ENCODE results near the gene AGFG1. TPM values are rescaled to one million over a fixed set of nuclear protein-coding genes. Genes with fewer than 3 reads are reported as not detected.

The AGFG1 gene
- total RNA-seq, 1 experiment from 2014 or later: 72.5 TPM

DNA sequence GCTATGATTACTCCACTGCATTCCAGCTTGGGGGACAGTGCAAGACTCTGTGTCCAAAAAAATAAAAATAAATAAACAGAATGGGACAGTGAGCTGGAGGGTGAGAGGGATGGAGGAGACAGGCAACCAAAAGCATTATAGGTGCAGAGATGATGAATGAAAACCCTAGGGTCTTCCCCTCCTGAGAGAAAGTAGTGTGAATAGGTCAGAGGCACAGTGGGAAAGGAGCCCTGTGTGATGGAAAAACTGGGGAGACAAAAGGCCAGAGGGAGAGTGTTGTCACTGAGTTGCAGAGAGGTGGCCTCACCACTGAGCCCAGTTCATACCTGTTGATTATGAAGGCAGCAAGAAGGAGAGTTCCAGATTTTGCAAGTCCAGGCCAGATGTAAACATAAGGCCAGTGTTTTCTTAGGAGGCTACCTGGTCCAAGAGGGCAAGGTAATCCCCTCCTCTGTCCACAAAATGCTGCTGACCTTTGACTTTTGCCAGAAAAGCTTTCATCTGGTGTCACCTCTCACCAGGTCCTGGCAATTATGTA, 17.6 kb upstream of the AGFG1 start:
- Histone ChIP-seq H3K9me2 (ENCODE audit: insufficient read depth) (no peaks in the 10 kb centered on the region), H3K4me3 (replicated peaks in 1 of 2; ENCODE audit: low read depth in 1 of 2, low read length in 2 of 2) (no peak overlapping the region), H2AFZ (ENCODE audit: low read depth, low read length, poor library complexity, severe bottlenecking) (no peak overlapping the region), H3K27ac (ENCODE audit: low read depth, low read length) (no peak overlapping the region), H4K20me1 (ENCODE audit: insufficient read depth) (no peaks in the 10 kb centered on the region), H3K4me1 (ENCODE audit: control insufficient read depth in 1 of 2, insufficient read depth in 2 of 2, low read length in 2 of 2) (no peaks in the 10 kb centered on the region), H3K79me2 (ENCODE audit: insufficient read depth, low read length) (no peaks in the 10 kb centered on the region), H3K9me3 (ENCODE audit: control insufficient read depth in 1 of 2, insufficient read depth in 1 of 2, low read depth in 1 of 2, low read length in 2 of 2) (no peaks in the 10 kb centered on the region), H3K36me3 (ENCODE audit: control insufficient read depth in 1 of 2, insufficient read depth in 2 of 2, low read length in 2 of 2) (no peaks in the 10 kb centered on the region), H3K27me3 (ENCODE audit: insufficient read depth, low read length) (no peaks in the 10 kb centered on the region), H3K9ac (ENCODE audit: low read length) (no peak overlapping the region), H3K4me2 (ENCODE audit: low read length) (no peak overlapping the region)
- POLR2A ChIA-PET: interaction anchor here (0.6 kb wide), 1 partner anchor 27 kb away, joined by 3 read pairs; no protein-coding TSS in a partner anchor
- CTCF ChIA-PET: no interaction called here
- BruUV-seq (replicated peaks): no TSS peak
- TF ChIP-seq REST (IDR thresholded peaks at IDR 0.05; ENCODE audit: low read depth) (no peak), CBX3 (IDR thresholded peaks at IDR 0.05; ENCODE audit: low read depth) (no peak), JUND (IDR thresholded peaks at IDR 0.05) (no peak), EZH2 (IDR thresholded peaks at IDR 0.05) (no peak), SP1 (IDR thresholded peaks at IDR 0.05; ENCODE audit: low read depth) (no peak), EGR1 (IDR thresholded peaks at IDR 0.05; ENCODE audit: low read depth) (no peak), EZH2phosphoT487 (IDR thresholded peaks at IDR 0.05; ENCODE audit: borderline replicate concordance) (no peak), POLR2A (IDR thresholded peaks at IDR 0.05; ENCODE audit: borderline replicate concordance, extremely low read depth, insufficient read depth, insufficient read length) (no peak), ELF1 (IDR thresholded peaks at IDR 0.05; ENCODE audit: borderline replicate concordance, low read depth) (no peak), RAD21 (IDR thresholded peaks at IDR 0.05; ENCODE audit: low read depth) (no peak), TCF7L2 (IDR thresholded peaks at IDR 0.05; ENCODE audit: borderline replicate concordance, extremely low read depth, insufficient read depth, insufficient read length) (no peak), CEBPB (IDR thresholded peaks at IDR 0.05; ENCODE audit: low read depth) (no peak), SRF (IDR thresholded peaks at IDR 0.05; ENCODE audit: low read depth) (no peak), FOSL1 (IDR thresholded peaks at IDR 0.05; ENCODE audit: low read depth) (no peak), ATF3 (IDR thresholded peaks at IDR 0.05) (no peak), ZFX (IDR thresholded peaks at IDR 0.05) (no peak), ZNF274 (IDR thresholded peaks at IDR 0.05; ENCODE audit: low read depth, low read length) (no peak)
- TF ChIP-seq, protein P1, sequence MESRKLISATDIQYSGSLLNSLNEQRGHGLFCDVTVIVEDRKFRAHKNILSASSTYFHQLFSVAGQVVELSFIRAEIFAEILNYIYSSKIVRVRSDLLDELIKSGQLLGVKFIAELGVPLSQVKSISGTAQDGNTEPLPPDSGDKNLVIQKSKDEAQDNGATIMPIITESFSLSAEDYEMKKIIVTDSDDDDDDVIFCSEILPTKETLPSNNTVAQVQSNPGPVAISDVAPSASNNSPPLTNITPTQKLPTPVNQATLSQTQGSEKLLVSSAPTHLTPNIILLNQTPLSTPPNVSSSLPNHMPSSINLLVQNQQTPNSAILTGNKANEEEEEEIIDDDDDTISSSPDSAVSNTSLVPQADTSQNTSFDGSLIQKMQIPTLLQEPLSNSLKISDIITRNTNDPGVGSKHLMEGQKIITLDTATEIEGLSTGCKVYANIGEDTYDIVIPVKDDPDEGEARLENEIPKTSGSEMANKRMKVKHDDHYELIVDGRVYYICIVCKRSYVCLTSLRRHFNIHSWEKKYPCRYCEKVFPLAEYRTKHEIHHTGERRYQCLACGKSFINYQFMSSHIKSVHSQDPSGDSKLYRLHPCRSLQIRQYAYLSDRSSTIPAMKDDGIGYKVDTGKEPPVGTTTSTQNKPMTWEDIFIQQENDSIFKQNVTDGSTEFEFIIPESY (IDR thresholded peaks at IDR 0.05; ENCODE audit: extremely low read depth, insufficient replicate concordance, low read length): no peak
- TF ChIP-seq, protein P2, sequence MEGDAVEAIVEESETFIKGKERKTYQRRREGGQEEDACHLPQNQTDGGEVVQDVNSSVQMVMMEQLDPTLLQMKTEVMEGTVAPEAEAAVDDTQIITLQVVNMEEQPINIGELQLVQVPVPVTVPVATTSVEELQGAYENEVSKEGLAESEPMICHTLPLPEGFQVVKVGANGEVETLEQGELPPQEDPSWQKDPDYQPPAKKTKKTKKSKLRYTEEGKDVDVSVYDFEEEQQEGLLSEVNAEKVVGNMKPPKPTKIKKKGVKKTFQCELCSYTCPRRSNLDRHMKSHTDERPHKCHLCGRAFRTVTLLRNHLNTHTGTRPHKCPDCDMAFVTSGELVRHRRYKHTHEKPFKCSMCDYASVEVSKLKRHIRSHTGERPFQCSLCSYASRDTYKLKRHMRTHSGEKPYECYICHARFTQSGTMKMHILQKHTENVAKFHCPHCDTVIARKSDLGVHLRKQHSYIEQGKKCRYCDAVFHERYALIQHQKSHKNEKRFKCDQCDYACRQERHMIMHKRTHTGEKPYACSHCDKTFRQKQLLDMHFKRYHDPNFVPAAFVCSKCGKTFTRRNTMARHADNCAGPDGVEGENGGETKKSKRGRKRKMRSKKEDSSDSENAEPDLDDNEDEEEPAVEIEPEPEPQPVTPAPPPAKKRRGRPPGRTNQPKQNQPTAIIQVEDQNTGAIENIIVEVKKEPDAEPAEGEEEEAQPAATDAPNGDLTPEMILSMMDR (IDR thresholded peaks at IDR 0.05 in 2 of 3, conservative IDR thresholded peaks at IDR 0.05 in 1 of 3; ENCODE audit: borderline replicate concordance in 1 of 3, insufficient read depth in 1 of 3, low read depth in 2 of 3, low read length in 2 of 3): no peak
- TF ChIP-seq, protein P3, sequence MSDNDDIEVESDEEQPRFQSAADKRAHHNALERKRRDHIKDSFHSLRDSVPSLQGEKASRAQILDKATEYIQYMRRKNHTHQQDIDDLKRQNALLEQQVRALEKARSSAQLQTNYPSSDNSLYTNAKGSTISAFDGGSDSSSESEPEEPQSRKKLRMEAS (IDR thresholded peaks at IDR 0.05): no peak
- no peak for ATAC-seq
- DNase-seq (ENCODE audit: low read depth, low spot score): no peak
- intact Hi-C loops (cut with micrococcal nuclease): no loop called here
- RAD21 ChIA-PET (ENCODE audit: low non-redundant PET in 1 of 2, low total read pairs in 2 of 2, uncharacterized antibody in 2 of 2, unreplicated experiment in 2 of 2): no interaction called here

Measured in HCT116 (cell line).